ENCODE measurements around the gene OGFRL1.

OGFRL1 gene

GRCh38 chr6:71338540-71339316 lies 50.1 kb downstream of the OGFRL1 start:
- no peak overlapping the region for H3K4me3 ChIP-seq (ENCODE audit: low read depth, low read length)
- no peak for TF ChIP-seq CTCF (IDR thresholded peaks at IDR 0.05; ENCODE audit: control insufficient read depth, extremely low read depth, insufficient read depth)
- no peak for DNase-seq (ENCODE audit: low read depth)

- no peak overlapping the region for H3K4me3 ChIP-seq (ENCODE audit: low read depth, low read length)
- TF ChIP-seq CTCF (IDR thresholded peaks at IDR 0.05; ENCODE audit: control insufficient read depth, extremely low read depth, insufficient read depth) = no peak
- DNase-seq (ENCODE audit: low read depth) = no peak
Measured at GRCh38 chr6:71342772-71343171, 54.2 kb downstream of the OGFRL1 start.

GRCh38 chr6:71345476-71346333 lies 57.1 kb downstream of the OGFRL1 start:
- TF ChIP-seq CTCF (IDR thresholded peaks at IDR 0.05; ENCODE audit: control insufficient read depth, extremely low read depth, insufficient read depth) = no peak
- no peak for DNase-seq (ENCODE audit: low read depth)

GRCh38 chr6:71346334-71346694 lies 57.7 kb downstream of the OGFRL1 start:
- no peak for TF ChIP-seq CTCF (IDR thresholded peaks at IDR 0.05; ENCODE audit: control insufficient read depth, extremely low read depth, insufficient read depth)
- DNase-seq (ENCODE audit: low read depth) = no peak
- no peak overlapping the region for H3K4me3 ChIP-seq (ENCODE audit: low read depth, low read length)

More at GRCh38 chr6:71345476-71346333, 57.1 kb downstream of the OGFRL1 start:
- no peak overlapping the region for H3K4me3 ChIP-seq (ENCODE audit: low read depth, low read length)

- no peak overlapping the region for H3K4me3 ChIP-seq (ENCODE audit: low read depth, low read length)
- DNase-seq (ENCODE audit: low read depth) = no peak
- no peak for TF ChIP-seq CTCF (IDR thresholded peaks at IDR 0.05; ENCODE audit: control insufficient read depth, extremely low read depth, insufficient read depth)
Measured at GRCh38 chr6:71347119-71347518, 58.5 kb downstream of the OGFRL1 start.

GRCh38 chr6:71349395-71349794 lies 60.8 kb downstream of the OGFRL1 start:
- peak; percentile 48 for TF ChIP-seq CTCF (IDR thresholded peaks at IDR 0.05; ENCODE audit: control insufficient read depth, extremely low read depth, insufficient read depth)
- DNase-seq (ENCODE audit: low read depth) = no peak
- no peak overlapping the region for H3K4me3 ChIP-seq (ENCODE audit: low read depth, low read length)
